Uterus (tissue), 2 donors: ENCODE measurements around the gene CTBP1.

Source experiments
- POLR2A ChIP-seq, 2 donors: fragments of 450-650 bp; IDR thresholded peaks; one replicate each; pipeline ENCODE4 v1.6.1; 2016; ENCODE audit warnings: antibody characterized with exemption in 2 of 2, mild to moderate bottlenecking in 1 of 2, moderate library complexity in 1 of 2
- TF ChIP-seq, protein P1 (sequence below), 4 experiments: fragments of 200-600 bp in 2 of 4; fragments of 450-650 bp in 2 of 4; sonication (generic) in 2 of 4; IDR thresholded peaks; one replicate each; pipeline ENCODE4 v1.5.1; 2016 to 2019; ENCODE audit warnings: antibody characterized with exemption in 4 of 4, mild to moderate bottlenecking in 2 of 4, moderate library complexity in 1 of 4

GRCh38 chr4:1171311-1172227 is 77.4 kb downstream of the CTBP1 start:
- TF ChIP-seq, protein P1, sequence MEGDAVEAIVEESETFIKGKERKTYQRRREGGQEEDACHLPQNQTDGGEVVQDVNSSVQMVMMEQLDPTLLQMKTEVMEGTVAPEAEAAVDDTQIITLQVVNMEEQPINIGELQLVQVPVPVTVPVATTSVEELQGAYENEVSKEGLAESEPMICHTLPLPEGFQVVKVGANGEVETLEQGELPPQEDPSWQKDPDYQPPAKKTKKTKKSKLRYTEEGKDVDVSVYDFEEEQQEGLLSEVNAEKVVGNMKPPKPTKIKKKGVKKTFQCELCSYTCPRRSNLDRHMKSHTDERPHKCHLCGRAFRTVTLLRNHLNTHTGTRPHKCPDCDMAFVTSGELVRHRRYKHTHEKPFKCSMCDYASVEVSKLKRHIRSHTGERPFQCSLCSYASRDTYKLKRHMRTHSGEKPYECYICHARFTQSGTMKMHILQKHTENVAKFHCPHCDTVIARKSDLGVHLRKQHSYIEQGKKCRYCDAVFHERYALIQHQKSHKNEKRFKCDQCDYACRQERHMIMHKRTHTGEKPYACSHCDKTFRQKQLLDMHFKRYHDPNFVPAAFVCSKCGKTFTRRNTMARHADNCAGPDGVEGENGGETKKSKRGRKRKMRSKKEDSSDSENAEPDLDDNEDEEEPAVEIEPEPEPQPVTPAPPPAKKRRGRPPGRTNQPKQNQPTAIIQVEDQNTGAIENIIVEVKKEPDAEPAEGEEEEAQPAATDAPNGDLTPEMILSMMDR (IDR thresholded peaks at IDR 0.05): peak in 1 of 4 experiments; percentile 2
- no peak for TF ChIP-seq POLR2A (IDR thresholded peaks at IDR 0.05)
